ENCODE results near the gene KIFAP3.

The KIFAP3 gene

GRCh38 chr1:170067253-170067819, 7.2 kb downstream of the KIFAP3 start:
- no peak for TF ChIP-seq CTCF (IDR thresholded peaks at IDR 0.05)

GRCh38 chr1:170064821-170065220, 9.7 kb downstream of the KIFAP3 start:
- no peak for TF ChIP-seq CTCF (IDR thresholded peaks at IDR 0.05)

GRCh38 chr1:170063109-170063826, 11.2 kb downstream of the KIFAP3 start:
- no peak for TF ChIP-seq CTCF (IDR thresholded peaks at IDR 0.05)

GRCh38 chr1:170049176-170049800, 25.2 kb downstream of the KIFAP3 start:
- TF ChIP-seq CTCF (IDR thresholded peaks at IDR 0.05) = no peak

- TF ChIP-seq CTCF (IDR thresholded peaks at IDR 0.05) = no peak
Measured at GRCh38 chr1:170048515-170048914, 26.0 kb downstream of the KIFAP3 start.

GRCh38 chr1:170044187-170044586, 30.3 kb downstream of the KIFAP3 start:
- no peak for TF ChIP-seq CTCF (IDR thresholded peaks at IDR 0.05)

- TF ChIP-seq CTCF (IDR thresholded peaks at IDR 0.05) = no peak
Measured at GRCh38 chr1:170041423-170042192, 32.9 kb downstream of the KIFAP3 start.
